GM12801 (cell line): ENCODE results near the gene FNBP1.

Experiments
- CTCF ChIP-seq: IDR thresholded peaks from one replicate; pipeline ENCODE4 v1.5.1; 2011; ENCODE audit warnings: control low read depth; ENCODE audit not compliant: insufficient read length; ENCODE audit errors: extremely low read depth

The FNBP1 gene

DNA sequence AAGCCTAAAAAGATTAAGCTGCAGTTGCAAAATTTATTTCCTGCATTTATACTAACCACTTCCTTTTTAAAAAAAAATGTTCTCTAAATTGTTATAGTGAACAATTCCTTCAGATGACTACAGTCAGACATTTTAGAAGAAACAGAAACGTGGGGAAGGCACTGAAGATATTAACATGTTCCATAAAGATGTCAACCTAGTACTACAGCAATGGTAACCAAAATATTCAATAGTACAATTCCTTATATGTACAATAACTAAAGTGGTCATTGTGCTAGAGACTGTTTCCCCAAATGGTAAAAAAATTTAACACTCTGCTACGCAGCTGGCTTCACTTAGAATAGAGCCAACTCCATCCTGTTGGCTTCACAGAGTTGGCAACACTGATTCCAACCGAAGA lies 97.7 kb downstream of the FNBP1 start:
- no peak for TF ChIP-seq CTCF

DNA sequence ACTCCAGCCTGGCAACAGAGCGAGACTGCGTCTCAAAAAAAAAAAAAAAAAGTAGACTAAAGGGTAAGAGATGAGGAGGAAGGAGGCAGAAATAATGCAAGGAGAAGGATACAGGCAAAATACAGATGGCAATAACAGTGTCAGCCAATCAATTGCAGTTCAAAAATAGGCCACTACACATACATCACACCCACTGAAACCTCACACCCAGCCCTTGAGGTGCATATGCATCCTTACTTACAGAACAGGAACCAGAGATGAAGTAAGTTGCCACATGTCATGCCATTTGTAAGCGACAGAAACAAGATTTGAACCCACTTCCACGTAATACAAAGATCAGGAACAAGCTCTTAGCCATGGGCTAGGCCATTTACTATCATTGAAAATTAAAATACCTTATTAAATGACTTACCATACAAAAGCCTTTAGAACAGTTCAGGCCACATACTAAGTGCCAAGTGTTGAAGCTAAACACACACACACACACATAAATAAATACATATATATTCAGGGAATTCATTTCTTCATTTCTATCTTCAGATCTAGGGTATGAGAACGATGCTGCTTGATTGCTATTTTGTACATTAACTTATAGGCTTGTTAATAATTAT lies 98.4 kb downstream of the FNBP1 start:
- no peak for TF ChIP-seq CTCF

GRCh38 chr9:129939431-129939830 lies 103.6 kb downstream of the FNBP1 start:
- no peak for TF ChIP-seq CTCF

DNA sequence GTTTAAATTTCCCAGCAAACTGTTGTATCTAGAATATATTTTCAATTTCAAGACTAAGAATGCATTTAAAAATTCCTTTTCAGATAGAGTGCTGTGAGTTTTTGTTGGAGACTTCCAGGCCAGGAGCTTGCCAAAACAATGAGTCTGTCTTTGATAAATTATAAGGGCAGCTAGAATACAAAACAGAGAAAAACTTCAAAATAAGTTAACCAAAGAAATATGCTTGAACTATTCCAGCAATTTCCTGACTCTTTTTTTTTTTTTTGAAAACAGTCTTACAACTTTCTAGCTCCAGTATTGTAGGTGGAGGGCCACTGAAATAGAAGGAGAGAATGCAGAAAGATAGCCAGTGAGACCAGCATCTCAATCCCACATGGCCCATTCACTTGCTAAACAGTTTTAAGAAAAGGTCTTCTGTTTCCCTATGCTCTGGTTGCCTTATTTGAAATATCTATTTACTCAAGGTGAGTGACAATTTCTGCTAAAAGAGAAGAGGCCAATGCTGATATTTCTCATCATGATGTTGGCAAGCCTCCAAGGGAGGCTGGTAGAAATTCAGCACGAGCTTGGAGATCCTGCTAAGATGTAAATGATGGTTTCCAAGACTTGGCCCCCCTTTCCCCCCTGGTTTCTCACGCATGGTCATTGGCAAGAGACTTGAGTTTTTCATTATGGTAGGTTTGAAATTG lies 104.6 kb downstream of the FNBP1 start:
- no peak for TF ChIP-seq CTCF

GRCh38 chr9:129936222-129936621 lies 106.8 kb downstream of the FNBP1 start:
- TF ChIP-seq CTCF, result no peak

DNA sequence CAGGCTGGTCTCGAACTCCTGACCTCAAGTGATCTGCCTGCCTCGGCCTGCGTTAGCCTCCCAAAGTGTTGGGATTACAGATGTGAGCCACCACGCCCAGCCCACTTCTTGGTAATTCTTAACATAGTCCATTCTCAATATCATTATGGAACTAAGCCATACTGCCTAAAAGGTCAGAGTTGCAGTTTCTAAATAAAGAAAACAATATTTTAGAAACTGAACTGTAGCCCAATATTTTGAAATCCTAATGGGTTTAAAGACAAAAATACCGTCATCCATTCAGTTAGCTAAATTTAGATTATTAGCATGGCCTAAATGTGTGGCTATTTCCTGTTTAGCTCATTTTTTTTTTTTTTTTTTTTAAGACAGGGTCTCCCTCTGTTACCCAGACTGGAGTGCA lies 108.2 kb downstream of the FNBP1 start:
- TF ChIP-seq CTCF, result no peak

- TF ChIP-seq CTCF, result no peak
Observed at GRCh38 chr9:129934041-129934591, 108.9 kb downstream of the FNBP1 start.
